ENCODE data around the gene ZNF827. TPM values are rescaled to one million over a fixed set of nuclear protein-coding genes. Genes with fewer than 3 reads are reported as not detected.
A peak's percentile ranks its signal among the peaks of the same experiment; 100 is the strongest.

The ZNF827 gene
- total RNA-seq, 3 donors from 2014 or later = 18.6 to 21.1 (median 19.0) TPM

- Histone ChIP-seq H3K4me1 (no peaks in the 10 kb centered on the region), H3K9me3 (no peaks in the 10 kb centered on the region), H3K27me3 (no peaks in the 10 kb centered on the region), H3K27ac (no peak overlapping the region), H3K4me3 (no peak overlapping the region), H3K36me3 (no peaks in the 10 kb centered on the region)
- DNase-seq (ENCODE audit: low spot score in 2 of 2) = no peak
- no peak for TF ChIP-seq POLR2A (IDR thresholded peaks at IDR 0.05)
- TF ChIP-seq, protein P1, sequence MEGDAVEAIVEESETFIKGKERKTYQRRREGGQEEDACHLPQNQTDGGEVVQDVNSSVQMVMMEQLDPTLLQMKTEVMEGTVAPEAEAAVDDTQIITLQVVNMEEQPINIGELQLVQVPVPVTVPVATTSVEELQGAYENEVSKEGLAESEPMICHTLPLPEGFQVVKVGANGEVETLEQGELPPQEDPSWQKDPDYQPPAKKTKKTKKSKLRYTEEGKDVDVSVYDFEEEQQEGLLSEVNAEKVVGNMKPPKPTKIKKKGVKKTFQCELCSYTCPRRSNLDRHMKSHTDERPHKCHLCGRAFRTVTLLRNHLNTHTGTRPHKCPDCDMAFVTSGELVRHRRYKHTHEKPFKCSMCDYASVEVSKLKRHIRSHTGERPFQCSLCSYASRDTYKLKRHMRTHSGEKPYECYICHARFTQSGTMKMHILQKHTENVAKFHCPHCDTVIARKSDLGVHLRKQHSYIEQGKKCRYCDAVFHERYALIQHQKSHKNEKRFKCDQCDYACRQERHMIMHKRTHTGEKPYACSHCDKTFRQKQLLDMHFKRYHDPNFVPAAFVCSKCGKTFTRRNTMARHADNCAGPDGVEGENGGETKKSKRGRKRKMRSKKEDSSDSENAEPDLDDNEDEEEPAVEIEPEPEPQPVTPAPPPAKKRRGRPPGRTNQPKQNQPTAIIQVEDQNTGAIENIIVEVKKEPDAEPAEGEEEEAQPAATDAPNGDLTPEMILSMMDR (IDR thresholded peaks at IDR 0.05) = no peak
- no peak for TF ChIP-seq POLR2AphosphoS5 (IDR thresholded peaks at IDR 0.05)
- intact Hi-C loops (cut with DNase I; ENCODE audit: low total_unique reads) = no loop called here
These were observed 11.6 kb downstream of the ZNF827 start for GRCh38 chr4:145927030-145927429.

GRCh38 chr4:145921231-145921630, 17.4 kb downstream of the ZNF827 start:
- Histone ChIP-seq H3K4me3 (no peak overlapping the region), H3K9me3 (no peaks in the 10 kb centered on the region), H3K36me3 (no peaks in the 10 kb centered on the region), H3K27me3 (no peaks in the 10 kb centered on the region), H3K4me1 (peaks cover 0 to 6% of the 10 kb centered on the region in 2 donors), H3K27ac (no peak overlapping the region)
- TF ChIP-seq, protein P1 (IDR thresholded peaks at IDR 0.05) = no peak
- TF ChIP-seq POLR2AphosphoS5 (IDR thresholded peaks at IDR 0.05) (no peak), POLR2A (IDR thresholded peaks at IDR 0.05) (no peak)
- DNase-seq (ENCODE audit: low spot score in 2 of 2) = no peak
- intact Hi-C loops (cut with DNase I; ENCODE audit: low total_unique reads) = no loop called here

DNA sequence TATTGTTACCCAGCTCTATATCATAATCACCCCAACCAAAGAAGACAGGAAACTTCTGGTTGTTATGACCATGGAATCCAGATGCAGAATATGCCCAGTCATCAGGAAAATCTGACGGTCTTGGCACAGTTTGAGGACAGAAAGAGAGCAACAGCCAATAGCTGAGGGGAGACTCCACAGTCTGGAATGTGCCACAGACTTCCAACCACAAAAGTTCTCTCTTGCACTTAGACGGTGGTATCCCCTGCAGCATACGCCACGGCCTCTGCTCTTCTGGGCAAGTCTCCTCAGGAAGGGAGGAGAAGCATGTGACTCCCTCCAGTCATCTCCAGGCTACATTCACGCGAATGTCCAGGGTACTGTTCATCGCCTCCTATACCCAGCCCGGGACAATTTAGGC, 18.4 kb downstream of the ZNF827 start:
- H3K4me1 ChIP-seq = peaks cover 0 to 6% of the 10 kb centered on the region in 2 donors
- H3K27ac ChIP-seq = peak overlapping the region; percentile 45 to 64
- no peaks in the 10 kb centered on the region for H3K27me3 ChIP-seq
- intact Hi-C loops (cut with DNase I; ENCODE audit: low total_unique reads) = no loop called here
- peak overlapping the region in 1 of 3 donors; percentile 44 for H3K4me3 ChIP-seq
- TF ChIP-seq, protein P1 (IDR thresholded peaks at IDR 0.05) = no peak
- TF ChIP-seq POLR2AphosphoS5 (IDR thresholded peaks at IDR 0.05) = peak in 1 of 3 donors; percentile 20
- no peaks in the 10 kb centered on the region for H3K9me3 ChIP-seq
- peak in 1 of 2 donors; percentile 59 for DNase-seq (ENCODE audit: low spot score in 2 of 2)
- no peaks in the 10 kb centered on the region for H3K36me3 ChIP-seq

DNA sequence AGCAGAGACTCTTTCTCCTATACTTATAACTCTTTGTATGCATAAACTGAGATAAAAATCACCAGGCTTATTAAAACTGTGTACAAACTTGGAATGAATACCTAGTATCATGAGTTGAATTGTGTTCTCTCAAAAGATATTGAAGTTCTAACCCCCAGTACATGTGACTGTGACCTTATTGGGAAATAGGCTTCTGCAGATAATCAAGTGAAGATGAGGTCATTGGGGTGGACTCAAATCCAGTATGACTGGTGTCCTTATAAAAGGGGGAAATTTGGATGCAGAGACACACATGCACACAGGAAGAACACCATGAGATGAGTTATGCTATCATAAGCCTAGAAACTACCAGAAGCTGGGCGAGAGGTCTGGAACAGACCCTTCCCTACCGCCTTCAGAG, 26.2 kb downstream of the ZNF827 start:
- DNase-seq (ENCODE audit: low spot score in 2 of 2) = no peak
- TF ChIP-seq POLR2A (IDR thresholded peaks at IDR 0.05) (no peak), POLR2AphosphoS5 (IDR thresholded peaks at IDR 0.05) (peak in 1 of 3 donors; percentile 32)
- TF ChIP-seq, protein P1 (IDR thresholded peaks at IDR 0.05) = no peak
- Histone ChIP-seq H3K27ac (peak overlapping the region; percentile 41 to 43), H3K4me3 (no peak overlapping the region), H3K9me3 (no peaks in the 10 kb centered on the region), H3K27me3 (no peaks in the 10 kb centered on the region), H3K36me3 (no peaks in the 10 kb centered on the region), H3K4me1 (no peaks in the 10 kb centered on the region)
- intact Hi-C loops (cut with DNase I; ENCODE audit: low total_unique reads) = no loop called here

DNA sequence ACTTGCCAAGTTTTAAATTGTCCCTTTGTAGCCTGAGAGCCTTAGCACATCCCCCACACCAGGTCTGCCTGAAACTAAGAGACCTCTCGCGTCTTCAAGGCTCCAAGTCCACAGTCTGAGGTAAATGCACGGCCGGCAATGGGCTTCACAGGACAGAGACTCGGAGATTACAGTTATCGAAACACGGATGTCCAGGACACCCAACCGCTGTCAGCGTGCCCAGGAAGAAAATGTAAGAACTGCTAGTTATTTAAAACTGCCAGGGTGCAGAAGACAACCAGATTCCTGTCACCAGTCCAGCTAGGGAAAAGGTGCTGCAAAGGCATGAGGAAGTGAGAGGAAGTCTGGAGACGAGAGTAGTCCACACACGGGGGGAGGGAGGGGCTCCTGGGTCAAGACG, 28.9 kb downstream of the ZNF827 start:
- Histone ChIP-seq H3K27me3 (no peaks in the 10 kb centered on the region), H3K27ac (peak overlapping the region; percentile 69 to 83), H3K4me1 (no peaks in the 10 kb centered on the region), H3K9me3 (no peaks in the 10 kb centered on the region), H3K4me3 (peak overlapping the region; percentile 30 to 58 (median 41)), H3K36me3 (no peaks in the 10 kb centered on the region)
- no peak for TF ChIP-seq POLR2A (IDR thresholded peaks at IDR 0.05)
- TF ChIP-seq, protein P1 (IDR thresholded peaks at IDR 0.05) = no peak
- no peak for TF ChIP-seq POLR2AphosphoS5 (IDR thresholded peaks at IDR 0.05)
- intact Hi-C loops (cut with DNase I; ENCODE audit: low total_unique reads) = no loop called here
- peak in 1 of 2 donors; percentile 24 for DNase-seq (ENCODE audit: low spot score in 2 of 2)
